ENCODE measurements around the gene DCXR. TPM values are rescaled to one million over a fixed set of nuclear protein-coding genes. Genes with fewer than 3 reads are reported as not detected.

The DCXR gene
- total and polyA plus RNA-seq, 2 of the 13 experiments (the other 11 are each of a cell fraction or from before 2014, with no cell fraction given) = 287 to 311 TPM

GRCh38 chr17:82065638-82066303, 28.3 kb upstream of the DCXR start, which contains the start of gene DUS1L (continued):
- TF ChIP-seq ZNF235 (CRISPR knock-in tag; IDR thresholded peaks at IDR 0.05; ENCODE audit: borderline replicate concordance) (peak; percentile 85), ZNF362 (CRISPR knock-in tag; IDR thresholded peaks at IDR 0.05; ENCODE audit: borderline replicate concordance) (peak; percentile 68), ARID4A (CRISPR knock-in tag; IDR thresholded peaks at IDR 0.05; ENCODE audit: borderline replicate concordance) (peak; percentile 95), MTA3 (CRISPR knock-in tag; IDR thresholded peaks at IDR 0.05) (no peak), ISL2 (CRISPR knock-in tag; IDR thresholded peaks at IDR 0.05) (peak; percentile 70), BCL6 (CRISPR knock-in tag; IDR thresholded peaks at IDR 0.05) (peak; percentile 75), IKZF5 (CRISPR knock-in tag; IDR thresholded peaks at IDR 0.05) (peak; percentile 95; the same call in 1 of the 2 replicates), CEBPZ (IDR thresholded peaks at IDR 0.05; ENCODE audit: low read length) (no peak), ZNF276 (CRISPR knock-in tag; IDR thresholded peaks at IDR 0.05; ENCODE audit: low read depth) (peak; percentile 92; the same call in 1 of the 2 replicates), POLR2AphosphoS2 (IDR thresholded peaks at IDR 0.05; ENCODE audit: low read depth, low read length) (no peak), ZNF24 (IDR thresholded peaks at IDR 0.05) (no peak), ZNF329 (CRISPR knock-in tag; IDR thresholded peaks at IDR 0.05; ENCODE audit: low read depth) (peak; percentile 90), ZNF282 (IDR thresholded peaks at IDR 0.05; ENCODE audit: partially characterized antibody) (no peak), LRRFIP1 (CRISPR knock-in tag; conservative IDR thresholded peaks at IDR 0.05) (peak; percentile 57; the same call in 1 of the 2 replicates)
